GM21529 (cell line): ENCODE measurements around the gene TMEM209.
"Not testable (repeated sequence)": the region's sequence is repeated elsewhere in the genome, so short reads cannot be mapped to it uniquely, and the experiment has no call there.

Experiments used
- ATAC-seq: cut with Tn5 transposase; IDR thresholded peaks from one replicate; pipeline ENCODE4 v1.9.1; 2021; ENCODE audit not compliant: unreplicated experiment

The TMEM209 gene

DNA sequence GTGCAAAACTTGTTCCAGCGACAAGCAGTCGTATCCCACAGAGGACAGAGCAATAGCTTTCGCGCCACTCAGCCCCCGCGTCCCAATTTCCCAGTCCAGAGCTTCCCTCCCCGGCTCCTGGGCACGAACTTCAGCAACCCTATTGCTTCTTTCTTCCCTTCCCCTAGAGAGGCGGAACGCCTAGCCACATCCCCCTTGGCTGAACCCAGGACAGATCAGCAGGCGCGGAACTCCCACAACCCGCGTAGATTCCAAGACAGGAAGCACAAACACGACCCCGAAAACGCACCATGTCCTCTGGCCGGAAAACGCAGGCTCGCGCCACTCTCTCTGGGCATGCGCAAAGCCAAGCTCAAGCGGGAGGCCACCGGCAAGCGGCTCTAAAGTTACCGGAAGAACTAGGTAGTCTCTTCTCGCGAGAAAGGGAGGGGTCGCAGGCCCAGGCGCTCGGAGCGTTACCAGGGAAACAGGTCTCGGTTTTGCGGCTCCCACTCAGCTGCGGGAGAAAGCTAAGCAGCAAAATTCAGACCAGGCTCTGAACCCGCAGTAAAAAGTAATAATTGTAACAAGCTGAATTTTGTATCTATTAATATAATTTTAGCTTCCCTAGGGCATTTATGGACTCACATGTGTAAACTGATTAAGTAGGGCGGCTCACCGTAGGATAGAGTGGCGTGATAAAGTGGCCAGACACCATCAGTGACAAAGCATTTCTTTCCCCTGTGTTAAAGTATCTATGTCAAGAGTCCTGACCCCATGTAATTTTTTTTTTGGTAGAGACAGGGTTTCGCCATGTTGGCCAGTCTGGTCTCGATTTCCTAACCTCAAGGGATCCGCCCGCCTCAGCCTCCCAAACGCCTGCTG, at the start of gene TMEM209:
TSS of gene TMEM209 (minus strand) at position 323 of the 864 bp plus-strand sequence. CDS start at position 292, 31 bp downstream.
- peak; percentile 98 for ATAC-seq

DNA sequence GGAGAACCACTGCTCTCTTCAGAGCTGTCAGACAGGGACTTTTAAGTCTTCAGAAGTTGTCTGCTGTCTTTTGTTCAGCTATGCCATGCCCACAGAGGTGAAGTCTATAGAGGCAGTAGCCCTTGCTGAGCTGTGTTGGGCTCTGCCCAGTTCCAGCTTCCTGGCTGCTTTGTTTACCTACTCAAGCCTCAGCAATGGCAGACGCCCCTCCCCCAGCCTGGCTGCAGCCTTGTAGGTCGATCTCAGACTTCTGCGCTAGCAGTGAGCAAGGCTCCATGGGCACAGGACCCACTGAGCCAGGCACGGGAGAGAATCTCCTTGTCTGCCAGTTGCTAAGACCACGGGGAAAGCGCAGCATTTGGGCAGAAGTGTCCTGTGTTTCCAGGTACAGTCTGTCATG, 49.3 kb upstream of the TMEM209 start:
- no peak for ATAC-seq

DNA sequence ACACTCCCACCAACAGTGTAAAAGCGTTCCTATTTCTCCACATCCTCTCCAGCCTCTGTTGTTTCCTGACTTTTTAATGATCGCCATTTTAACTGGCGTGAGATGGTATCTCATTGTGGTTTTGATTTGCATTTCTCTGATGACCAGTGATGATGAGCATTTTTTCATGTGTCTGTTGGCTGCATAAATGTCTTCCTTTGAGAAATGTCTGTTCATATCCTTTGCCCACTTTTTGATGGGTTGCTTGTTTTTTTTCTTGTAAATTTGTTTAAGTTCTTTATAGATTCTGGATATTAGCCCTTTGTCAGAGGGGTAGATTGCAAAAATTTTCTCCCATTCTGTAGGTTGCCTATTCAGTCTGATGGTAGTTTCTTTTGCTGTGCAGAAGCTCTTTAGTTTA, 44.4 kb upstream of the TMEM209 start:
- not testable (repeated sequence) for ATAC-seq

DNA sequence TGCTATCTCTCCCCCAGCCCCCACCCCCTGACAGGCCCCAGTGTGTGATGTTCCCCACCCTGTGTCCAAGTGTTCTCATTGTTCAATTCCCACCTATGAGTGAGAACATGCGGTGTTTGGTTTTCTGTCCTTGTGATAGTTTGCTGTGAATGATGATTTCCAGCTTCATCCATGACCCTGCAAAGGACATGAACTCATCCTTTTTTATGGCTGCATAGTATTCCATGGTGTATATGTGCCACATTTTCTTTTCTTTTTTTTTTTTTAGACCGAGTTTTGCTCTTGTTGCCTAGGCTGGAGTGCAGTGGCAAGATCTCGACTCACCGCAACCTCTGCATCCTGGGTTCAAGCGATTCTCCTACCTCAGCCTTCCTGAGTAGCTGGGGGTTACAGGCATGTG, 43.6 kb upstream of the TMEM209 start:
- ATAC-seq = not testable (repeated sequence)

DNA sequence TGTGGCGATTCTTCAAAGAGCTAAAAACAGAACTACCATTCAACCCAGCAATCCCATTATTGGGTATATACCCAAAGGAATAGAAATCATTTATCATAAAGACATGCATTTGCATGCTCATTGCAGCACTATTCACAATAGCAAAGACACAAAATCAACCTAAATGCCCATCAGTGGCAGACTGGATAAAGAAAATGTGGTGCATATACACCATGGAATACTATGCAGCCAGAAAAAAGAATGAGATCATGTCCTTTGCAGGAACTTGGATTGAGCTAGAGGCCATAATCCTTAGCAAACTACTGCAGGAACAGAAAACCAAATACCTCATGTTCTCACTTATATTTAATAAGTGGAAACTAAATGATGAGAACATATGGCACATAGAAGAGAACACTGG, 41.3 kb upstream of the TMEM209 start:
- ATAC-seq = not testable (repeated sequence)

DNA sequence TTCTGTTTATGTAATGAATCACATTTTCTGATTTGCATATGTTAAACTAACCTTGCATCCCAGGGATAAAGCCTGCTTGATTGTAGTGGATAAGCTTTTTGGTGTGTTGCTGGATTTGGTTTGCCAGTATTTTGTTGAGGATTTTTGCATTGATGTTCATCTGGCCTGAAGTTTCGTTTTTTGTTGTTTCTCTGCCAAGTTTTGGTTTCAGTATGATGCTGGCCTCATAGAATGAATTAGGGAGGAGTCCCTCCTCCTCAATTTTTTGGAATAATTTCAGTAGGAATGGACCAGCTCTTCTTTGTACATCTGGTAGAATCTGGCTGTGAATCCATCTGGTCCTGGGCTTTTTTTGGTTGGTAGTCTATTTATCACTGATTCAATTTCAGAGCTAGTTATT, 38.3 kb upstream of the TMEM209 start:
- not testable (repeated sequence) for ATAC-seq

DNA sequence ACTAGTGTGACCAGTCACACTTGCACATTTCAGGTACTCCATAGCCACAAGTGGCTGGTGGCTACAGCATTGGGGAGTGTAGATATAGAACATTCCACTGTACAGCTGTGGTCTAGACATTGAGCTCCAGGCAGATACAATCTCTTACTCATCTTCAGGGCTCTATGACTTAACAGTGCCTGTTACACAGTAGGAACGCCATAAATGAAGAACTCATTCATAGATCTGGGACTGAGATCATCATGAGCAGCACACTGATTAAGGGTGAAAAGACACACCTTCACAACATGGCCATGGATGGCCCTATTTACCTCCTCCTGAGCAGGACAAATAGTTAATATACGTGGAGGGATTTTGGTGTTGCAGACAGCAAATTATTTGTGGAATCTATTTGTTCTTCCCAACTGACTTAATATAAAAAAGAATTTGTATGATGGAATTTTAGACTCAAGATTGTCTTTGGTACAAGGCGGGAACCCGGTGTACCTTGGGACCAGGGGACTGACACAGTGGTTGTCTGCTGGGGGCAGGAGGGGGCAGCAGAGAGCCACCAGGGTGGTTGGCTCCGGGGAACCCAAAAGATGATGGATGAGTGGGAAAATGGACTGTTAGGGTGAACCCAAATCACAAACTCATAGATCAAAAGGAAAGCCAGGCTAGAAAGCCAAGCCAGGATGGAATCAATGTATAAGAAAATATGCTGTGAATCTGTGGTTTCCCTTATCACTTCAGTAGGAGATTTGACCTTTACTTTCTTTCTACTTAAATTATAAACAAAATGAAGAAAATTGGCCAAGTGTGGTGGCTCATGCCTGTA, 37.2 kb upstream of the TMEM209 start:
- ATAC-seq = peak; percentile 62

DNA sequence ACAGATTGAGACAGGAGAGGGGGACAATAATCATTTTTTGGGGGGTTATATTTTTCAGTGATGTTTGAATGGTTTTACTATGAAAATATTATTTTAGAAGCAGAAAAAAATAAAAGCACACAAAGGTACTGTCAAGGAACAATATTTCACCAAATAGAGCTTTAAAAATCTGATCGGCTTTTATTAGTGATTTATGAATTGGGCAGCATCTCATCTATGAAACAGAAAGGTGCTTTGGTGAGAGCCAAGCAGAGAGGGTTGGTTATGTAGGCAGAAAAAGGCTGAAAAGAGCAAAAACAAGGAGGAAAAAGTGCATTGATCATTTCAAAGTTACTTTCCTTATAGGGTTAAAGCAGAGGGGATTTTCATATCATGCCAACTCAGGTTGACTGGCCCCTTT, 35.0 kb upstream of the TMEM209 start:
- ATAC-seq = no peak

DNA sequence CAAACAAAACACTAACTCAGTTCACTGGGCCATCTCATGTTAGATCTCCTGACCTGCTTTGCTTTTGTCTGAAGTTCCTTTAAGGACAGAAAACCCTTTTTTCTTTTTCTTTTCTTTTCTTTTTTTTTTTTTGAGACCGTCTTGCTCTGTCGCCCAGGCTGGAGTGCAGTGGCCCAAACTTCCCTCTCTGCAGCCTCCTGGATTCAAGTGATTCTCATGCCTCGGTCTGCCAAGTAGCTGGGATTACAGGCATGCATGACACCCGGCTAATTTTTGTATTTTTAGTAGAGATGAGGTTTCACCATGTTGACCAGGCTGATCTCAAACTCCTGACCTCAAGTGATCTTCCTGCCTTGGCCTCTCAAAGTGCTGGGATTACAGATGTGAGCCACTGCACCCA, 31.2 kb upstream of the TMEM209 start:
- not testable (repeated sequence) for ATAC-seq

DNA sequence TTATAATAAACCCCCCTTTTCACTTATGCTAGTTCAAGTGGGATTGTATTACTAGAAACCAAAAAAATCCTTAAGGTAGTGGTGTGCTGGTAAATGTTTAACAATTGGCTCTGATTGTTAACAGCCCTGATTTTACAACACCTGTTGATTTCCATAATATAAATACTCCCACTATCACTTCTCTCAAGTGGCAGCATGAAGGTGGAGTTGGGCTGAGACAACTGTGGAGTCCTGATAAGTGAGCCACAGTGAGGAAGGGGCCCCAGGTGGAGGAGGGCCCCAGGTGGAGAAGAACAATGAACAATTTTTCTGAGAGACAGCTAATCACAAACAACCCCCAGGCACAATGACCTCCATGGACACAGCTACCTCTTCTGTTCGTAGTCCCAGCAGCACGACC, 28.9 kb upstream of the TMEM209 start:
- no peak for ATAC-seq

DNA sequence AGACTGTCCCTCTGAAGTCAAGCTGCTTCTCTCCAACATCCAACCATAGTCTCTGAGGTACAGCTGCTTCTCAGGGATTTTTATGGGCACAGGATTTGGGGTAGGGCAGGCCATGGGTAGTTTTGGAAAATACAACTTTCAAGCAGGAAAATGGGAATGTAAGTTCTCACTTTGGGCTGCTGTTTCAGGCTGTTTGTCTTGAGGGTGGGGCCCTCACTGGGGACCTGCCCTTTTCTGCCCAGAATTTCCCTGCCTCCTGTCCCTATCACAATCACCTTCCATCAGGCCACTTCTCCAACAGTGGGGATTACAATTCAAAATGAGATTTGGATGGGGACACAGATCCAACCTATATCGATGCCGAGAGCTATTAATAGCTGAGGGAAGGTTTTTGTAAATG, 27.0 kb upstream of the TMEM209 start:
- ATAC-seq = no peak

DNA sequence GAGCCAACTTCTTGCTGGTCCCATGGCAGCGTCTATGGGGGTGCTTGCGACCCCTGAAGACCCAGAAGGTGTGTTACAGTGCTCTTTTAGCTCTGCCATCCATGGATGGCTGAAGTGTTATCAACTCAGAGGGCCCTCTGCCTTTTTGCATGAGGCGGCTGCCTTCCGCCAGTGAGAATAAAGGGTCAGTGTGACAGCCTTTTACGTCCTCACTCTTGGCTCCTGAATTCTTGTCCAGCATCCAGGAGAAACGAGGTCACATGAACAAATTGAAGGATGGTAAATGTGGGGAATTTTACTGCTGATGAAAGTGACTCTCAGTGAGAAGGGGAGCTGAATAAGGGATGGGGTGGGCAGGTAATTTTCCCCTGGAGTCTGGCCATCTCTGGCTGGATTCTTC, 26.6 kb upstream of the TMEM209 start:
- no peak for ATAC-seq

DNA sequence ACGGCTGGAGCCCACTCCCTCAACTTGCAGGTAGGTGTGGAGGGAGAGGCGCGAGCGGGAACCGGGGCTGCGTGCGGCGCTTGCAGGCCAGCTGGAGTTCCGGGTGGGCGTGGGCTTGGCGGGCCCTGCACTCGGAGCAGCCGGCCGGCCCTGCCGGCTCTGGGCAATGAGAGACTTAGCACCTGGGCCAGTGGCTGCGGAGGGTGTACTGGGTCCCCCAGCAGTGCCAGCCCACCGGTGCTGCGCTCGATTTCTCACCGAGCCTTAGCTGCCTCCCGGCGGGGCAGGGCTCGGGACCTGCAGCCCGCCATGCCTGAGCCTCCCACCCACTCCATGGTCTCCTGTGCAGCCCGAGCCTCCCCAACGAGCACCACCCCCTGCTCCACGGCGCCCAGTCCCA, 24.8 kb upstream of the TMEM209 start:
- not testable (repeated sequence) for ATAC-seq

DNA sequence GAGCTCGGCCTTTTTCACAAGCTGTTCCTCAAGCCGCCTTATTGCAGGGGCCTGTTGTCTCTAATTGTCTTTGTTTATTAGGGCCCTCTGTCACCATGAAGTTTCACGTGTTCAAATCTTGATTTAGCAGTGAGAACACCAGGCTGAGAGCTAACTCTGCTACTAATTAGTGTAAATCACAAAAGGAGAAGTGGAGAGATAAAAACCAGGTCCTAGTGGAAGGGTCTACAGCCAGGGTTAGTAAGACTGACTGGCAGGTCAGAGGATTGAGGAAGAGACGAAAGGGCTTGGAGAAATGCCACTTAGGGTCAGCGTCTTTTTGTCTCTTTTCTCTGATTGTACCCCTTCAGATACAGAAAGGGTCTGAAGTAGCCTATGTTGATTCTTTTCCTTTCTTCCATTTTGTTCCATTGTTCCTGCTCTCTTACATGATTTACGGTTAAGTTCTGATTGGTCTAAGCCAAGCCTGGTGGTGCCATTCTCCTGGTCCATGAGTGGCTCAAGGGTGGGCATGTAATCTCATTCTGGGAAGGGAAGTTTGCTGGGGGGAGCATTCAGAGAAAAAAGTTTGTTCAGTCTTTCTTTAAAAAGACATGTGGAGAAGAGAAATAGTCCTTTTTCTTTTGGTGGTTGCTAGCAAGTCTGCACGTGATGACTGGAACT, 23.8 kb upstream of the TMEM209 start:
- ATAC-seq = no peak

DNA sequence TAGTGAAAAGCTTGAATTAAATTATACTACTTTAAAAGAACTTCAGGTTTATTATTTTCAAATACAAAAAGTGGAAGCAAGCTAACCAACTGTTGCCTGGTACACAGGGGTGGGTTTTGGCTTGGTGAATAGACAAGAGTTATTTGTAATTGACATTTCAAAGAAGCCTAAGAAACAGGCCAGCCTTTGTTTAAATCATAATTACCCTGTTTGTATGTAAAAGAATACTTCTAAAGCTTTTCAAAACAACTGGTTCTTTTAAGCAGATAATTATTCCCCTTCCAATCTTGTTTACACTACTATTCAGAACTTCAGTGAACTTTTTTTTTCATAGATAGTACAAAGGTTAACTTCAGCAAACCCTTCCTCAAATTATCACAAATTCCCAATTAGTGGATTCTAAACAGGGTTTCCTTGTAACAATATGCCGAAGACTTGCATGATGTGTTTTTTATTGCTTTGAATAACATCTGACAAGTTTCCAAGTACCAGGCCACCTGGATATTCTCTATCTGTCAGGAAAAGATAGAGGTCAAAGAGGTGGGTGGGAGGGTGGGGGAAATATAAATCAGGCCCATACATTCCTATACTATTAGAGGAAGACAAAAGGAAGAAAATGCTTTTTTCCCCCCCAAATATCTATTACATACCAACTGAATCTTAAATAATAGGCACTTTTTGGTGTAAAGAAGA, 22.8 kb upstream of the TMEM209 start:
- no peak for ATAC-seq

DNA sequence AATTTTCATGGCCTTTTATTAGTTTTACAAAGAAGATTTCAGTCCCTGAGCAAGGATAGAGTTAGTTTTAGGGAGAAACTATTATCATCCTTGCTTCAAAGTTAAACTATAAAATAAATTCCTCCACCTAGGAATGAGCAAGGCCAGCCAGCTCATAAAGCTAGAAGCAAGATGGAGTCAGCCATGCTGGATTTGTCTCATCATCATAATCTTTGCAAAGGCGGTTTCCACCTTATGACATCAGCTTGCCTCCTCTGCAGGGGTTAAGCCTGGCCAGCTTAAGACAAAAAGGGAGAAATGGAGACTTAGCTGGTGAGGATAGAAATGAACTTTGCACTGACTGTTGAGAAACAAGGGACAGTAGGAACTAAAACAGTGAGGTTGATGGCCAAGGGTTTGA, 21.1 kb upstream of the TMEM209 start:
- no peak for ATAC-seq

DNA sequence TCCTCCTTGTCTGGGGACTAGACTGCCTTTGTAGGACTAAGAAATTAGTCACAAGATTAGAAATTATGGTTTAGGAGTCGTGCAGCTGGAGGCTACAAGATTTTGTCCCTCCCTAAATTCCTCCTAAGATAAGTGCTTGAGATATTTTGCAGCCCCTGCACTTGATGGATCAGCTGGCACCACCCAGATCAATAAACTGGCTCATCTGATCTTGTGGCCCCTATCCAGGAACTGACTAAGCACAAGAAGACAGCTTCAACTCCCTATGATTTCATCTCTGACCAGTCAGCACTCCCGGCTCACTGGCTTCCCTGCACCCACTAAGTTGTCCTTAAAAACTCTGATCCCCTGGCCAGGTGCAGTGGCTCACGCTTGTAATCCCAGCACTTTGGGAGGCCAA, 19.7 kb upstream of the TMEM209 start:
- not testable (repeated sequence) for ATAC-seq

DNA sequence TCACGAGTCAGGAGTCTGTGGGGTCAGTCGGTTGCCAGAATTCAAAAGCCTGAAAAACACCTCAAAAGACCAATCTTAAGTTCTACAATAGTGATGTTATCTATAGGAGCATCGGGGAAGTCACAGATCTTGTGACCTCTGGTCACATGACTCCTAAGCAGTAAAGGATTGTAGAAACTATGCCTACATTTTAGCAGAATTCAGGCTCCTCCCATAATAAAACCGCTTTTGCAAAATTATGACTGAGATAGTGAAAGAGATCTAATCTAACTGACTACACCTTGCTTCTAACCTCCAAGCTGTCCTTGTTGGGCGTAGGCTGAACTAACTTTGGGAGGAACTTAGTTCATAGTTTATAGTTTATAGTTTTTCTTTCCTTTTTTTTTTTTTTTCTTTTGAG, 19.0 kb upstream of the TMEM209 start:
- ATAC-seq = no peak

DNA sequence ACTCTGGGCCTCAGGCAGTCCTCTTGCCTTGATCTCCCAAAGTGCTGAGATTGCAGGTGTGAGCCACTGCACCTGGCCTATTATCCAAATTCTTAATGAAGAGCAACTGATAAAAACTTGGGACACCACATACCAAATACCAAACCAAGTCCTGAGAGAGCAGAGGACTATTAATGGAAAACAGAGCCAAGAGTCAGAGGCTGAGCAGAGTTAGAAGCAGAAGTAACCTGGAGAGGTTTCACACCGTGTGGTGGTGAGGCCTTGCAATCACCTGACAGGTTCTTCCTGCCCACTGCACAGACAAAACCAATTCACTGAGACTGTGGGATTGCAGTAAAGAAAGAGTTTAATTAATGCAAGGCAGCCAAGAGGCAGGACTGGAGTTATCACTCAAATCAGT, 18.4 kb upstream of the TMEM209 start:
- ATAC-seq = no peak

DNA sequence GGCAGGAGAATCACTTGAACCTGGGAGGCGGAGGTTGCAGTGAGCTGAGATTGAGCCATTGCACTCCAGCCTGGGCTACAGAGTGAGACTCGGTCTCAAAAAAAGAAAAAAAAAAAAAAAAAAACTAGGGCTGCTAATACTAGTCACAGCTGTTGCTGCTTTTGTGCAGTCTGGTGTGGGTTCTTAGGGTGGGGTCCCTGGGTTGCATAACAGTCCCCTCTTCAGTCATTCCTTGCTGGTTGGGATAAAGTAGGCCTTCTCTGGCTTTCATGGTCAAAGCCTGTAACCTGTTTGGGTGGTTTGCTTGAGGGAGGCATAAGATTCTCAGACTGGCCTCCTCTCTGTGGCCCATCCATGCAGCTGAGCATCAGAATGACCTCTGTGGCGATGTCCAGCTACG, 16.5 kb upstream of the TMEM209 start:
- no peak for ATAC-seq

DNA sequence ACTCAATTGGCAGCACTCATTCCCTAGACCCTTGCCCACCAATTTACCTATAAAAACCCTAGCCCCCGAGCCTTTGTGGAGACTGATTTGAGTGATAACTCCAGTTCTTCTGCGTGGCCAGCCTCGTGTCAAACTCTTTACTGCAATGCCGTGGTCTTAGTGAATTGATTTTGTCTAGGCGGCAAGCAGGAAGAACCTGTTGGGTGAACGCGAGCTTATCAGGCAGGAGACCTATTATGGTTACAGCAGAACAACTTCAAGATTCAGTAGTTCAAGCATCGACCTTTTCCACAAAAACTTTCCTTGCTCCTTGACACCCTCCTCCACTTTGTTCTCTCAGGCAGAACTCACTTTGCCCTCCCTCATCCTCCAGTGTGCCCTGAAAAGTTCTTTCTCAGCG, 14.7 kb upstream of the TMEM209 start:
- no peak for ATAC-seq
